GM19023 (cell line): ENCODE data around the gene WFS1.
A peak's percentile ranks its signal among the peaks of the same experiment; 100 is the strongest.

Source experiments
- ATAC-seq: cut with Tn5 transposase; IDR thresholded peaks from one replicate; pipeline ENCODE4 v1.9.1; 2021; ENCODE audit warnings: mild to moderate bottlenecking, moderate library complexity; ENCODE audit not compliant: unreplicated experiment

WFS1 gene

DNA sequence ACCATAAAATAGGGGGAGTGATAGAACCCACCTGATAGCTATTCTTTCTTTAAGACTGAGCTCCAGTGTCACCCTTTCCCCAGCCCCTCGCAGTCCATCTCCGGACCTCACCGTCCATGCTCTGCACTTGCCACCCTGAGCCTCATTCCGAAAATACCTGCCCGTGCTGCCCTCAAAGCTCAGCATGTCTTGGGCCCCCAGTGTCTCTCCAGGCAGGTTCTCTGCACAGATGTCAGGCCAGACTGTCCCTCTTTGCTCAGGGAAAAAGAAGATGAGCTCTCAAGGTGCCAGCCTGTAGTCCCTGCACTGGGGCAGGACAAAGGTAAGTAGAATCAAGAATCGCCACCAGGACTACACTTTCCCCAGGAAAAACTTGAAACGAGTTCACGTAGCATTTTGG, 9.8 kb upstream of the WFS1 start:
- ATAC-seq = no peak

DNA sequence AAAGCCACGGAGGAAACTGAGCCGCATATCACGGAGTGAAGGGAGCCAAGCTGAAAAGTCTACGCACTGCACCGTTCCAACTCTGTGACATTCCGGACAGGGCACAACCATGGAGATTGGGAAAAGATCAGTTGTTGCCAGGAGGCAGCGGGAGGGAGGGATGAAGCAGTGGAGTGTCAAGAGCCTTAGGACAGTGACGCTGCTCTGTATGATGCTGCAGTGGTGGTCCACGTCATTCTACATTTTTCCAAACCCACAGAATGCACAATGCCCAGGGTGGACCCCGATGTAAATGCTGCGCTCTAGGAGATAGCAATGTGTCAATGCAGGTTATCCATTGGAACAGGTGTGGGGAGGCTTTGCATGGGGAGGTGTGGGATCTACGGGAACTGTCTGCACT, 7.5 kb upstream of the WFS1 start:
- no peak for ATAC-seq

- no peak for ATAC-seq
Observed at GRCh38 chr4:6262847-6263487, 6.7 kb upstream of the WFS1 start.

DNA sequence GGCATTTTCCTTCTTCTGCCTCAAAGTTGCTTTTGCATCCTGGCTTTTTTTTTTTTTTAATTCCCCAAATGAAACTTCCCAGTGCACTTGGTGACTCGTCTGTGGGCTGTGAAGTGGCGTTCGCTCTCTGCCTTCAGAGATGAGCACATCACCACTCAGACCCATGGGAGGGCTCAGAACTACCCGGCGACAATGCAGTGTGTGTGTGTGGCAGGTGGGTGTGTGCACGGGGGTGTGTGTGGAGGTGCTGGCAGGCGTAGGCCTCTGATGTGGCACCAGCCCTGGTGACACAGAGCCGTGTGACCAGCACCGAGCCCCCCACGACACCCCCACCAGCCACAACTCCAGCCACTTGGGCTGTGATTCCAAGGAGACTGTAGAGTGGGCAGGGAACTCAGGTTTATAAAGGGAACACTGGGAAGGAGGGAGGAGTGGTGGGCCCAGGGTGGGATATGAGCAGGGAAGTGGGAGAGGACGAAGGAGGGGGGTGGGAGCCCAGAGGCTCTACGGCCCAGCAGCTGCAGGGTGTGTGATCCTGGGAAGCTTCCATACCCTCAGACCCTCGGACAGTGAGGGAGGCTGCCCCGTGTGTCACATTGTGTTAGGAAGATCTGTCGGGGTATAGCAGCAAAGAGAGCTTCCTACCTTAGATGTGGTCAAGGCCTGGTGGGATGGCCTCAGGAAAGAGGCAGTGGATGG, 6.0 kb upstream of the WFS1 start:
- ATAC-seq = peak; percentile 17

DNA sequence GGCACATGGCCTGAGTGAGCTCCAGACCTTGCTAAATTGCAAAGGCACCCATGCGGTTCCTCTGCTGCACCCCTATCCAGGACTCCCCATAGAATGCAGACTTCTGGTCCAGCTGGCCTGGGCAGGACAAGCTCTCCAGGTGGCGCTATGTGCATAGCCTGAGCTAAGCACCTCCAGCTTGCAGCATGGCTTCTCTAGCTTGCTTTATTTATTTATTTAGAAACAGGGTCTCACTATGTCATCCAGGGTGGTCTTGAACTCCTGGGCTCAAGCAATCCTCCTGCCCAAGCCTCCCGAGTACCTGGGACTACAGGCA, 5.5 kb upstream of the WFS1 start:
- ATAC-seq = peak; percentile 46

DNA sequence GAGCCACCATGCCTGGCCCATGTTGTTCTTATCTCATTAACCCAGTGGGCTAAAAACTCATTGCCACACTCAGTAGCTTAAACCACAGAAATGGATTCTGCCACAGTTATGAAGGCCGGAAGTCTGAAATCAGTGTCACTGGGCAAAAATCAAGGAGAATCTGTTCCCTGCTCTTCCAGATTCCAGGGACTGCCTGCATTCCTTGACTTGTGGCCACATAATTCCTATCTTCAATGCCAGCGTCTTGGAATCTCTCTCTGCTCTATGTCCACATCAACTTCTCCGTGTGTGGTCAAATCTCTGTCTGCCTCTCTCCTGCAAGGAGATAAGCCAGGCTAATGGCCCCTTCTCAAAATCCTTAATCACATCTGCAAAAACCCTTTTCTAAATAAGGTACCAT, 4.1 kb upstream of the WFS1 start:
- no peak for ATAC-seq

DNA sequence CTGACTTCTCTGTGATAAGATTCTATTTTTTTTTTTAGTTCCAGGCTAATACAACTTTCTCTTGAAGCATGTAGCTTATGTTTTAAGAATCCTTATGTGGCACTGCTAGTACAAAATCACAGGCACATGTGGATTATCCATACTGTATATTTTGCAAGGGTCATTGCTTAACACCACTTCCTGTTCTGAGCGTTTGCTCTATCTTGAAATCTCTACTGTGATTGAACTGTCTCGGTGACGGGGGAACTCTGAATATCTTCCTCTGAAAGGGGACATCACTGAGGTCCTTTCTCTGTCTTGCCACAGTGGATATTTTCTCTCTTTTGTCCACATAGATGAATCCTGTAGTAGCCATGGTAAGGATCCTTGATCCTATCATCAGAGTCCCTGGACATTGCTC, 2.1 kb upstream of the WFS1 start:
- no peak for ATAC-seq

DNA sequence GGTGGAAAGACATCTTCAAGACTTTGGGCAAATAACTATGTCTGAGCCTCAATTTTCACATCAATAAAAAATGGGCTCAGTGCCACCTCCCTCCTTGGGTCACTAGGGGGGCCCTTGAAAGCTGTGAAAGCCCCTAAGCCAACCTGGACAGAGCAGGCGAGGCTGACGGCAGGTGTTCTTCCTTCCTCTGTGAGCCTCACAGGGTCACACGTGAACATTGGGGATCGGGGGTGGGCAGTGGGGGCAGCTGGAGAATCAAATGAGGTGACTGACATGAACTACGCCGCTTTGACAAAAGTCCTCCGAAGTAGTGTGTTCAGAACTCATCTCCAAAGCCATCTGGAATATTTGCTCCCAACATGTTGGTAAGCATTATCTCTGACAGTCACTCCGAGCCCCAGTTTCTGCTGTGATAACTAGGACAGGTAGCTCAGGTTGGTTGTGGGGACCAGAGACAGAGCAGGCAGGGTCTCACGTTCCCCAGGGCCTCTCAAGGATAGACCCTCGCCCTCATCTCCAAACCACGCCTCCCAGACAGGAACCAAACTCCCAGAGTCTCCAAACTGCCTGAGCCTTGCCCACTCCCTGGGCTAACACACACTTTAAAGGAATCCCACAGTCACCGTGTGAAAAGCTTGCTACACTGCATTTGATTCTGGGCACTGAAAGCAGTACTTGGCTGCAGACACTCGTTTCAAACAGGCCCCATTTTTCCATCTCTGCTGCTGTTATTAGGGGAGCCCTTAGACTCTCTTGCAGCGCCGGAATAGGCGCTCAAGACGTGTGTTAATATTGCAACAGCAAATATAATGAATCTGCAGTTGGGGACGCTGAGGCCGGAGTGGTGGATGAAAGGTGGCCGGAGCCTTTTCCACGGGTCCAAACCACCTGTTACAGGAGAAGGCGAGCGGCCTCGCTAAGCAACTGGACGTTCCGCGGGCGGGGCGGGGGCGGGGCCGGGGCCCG, 717 bp upstream of the WFS1 start:
- peak; percentile 12 for ATAC-seq

GRCh38 chr4:6270636-6271121, 1.0 kb downstream of the WFS1 start:
- no peak for ATAC-seq

DNA sequence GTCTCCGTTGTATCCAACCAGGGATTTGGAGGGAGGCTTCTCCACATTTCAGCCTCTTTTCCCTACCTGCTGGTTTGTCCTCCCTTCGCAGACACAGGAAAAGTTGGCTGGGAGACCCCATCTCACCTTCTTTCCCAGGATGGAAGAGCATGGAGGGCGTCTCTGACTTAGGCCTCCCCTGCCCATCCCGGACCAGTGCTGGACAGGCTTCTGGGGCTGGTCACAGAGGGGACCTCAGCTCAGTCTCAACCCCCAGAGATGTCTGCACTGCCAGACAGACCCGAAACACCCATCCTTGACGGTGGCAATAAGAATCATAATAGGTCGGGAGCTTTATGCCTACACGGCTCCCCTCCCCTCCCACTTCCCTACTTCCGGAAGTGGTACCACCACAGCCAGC, 1.6 kb downstream of the WFS1 start:
- no peak for ATAC-seq

- ATAC-seq = no peak
Observed at GRCh38 chr4:6271701-6272465, 2.2 kb downstream of the WFS1 start.

DNA sequence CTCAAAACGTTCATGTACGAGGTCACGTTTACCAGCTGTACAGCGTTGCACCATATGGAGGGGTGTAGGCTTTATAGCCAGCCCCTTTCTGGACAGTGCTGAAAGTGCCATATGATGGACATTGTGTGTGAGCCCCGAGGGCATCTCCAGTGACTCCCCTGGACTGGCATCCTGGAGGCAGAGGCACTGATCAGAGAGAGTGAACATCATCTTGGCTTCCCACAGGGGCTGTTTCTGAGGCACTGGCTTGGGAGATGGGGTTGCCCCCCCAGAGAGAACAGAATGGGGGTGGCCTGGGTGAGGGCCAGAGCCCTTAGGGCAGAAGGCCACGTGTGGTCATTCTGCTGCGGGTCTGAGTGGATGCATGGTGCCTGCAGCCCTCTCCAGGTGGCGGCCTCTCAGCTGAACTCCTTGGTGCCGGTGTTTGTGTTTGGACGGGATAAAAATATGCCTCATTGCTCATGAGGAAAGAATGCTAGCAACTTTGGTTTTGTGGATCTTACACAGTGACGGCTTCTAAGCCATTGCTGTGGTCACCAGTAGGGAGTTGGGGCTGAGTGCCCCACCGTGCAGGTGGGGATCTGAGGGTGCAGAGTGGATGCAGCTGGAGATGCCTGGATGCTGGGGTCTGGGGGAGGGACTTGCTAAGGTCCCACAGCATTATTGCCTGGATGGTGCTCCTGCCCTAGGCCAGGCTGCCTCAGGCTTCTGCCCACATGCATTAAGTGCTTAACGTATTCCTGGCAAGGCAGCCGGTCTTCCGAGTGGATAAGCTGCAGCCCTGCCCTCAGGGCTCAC, 3.4 kb downstream of the WFS1 start:
- ATAC-seq = no peak

DNA sequence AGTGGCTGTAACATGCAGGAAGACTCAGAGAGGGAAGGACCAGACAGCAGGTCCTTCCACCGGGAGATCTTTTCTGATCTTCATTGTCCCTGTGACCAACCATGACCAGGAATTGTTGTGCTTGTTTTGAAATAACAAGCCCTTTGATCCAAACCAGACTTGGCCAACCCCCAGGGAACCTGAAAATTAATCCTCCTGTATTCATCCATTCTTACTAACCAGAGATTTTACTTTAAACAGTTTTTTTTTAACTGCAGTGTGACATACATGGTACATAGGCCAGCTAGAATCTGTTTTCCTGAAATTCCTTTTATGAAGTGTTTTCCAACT, 4.0 kb downstream of the WFS1 start:
- no peak for ATAC-seq

- no peak for ATAC-seq
Observed at GRCh38 chr4:6275351-6275750, 5.7 kb downstream of the WFS1 start.

GRCh38 chr4:6275898-6276806, 6.5 kb downstream of the WFS1 start:
- ATAC-seq = no peak

DNA sequence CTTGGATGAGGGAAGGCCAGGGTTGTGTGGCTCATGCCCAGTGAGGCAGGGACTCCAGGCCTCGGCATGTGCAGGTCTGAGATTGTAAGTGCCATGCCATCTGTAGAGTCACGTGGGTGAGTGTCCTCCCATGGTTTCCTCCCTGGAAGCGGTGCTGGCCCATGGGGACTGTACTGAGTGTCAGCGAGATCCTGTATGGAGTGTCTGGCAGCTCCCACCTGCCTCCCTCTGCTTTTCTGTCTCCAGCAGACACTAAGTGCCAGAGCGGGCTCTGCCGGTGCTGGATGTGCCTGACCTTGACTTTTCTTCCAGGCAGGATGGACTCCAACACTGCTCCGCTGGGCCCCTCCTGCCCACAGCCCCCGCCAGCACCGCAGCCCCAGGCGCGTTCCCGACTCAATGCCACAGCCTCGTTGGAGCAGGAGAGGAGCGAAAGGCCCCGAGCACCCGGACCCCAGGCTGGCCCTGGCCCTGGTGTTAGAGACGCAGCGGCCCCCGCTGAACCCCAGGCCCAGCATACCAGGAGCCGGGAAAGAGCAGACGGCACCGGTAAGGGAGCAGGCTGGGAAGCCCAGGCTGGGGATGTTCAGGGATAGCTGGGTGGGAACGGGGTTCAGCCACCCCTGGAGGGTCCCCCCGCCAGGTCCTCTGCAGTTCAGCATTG, 7.6 kb downstream of the WFS1 start:
- ATAC-seq = no peak

- peak; percentile 1 for ATAC-seq
Observed at GRCh38 chr4:6277935-6278800, 8.5 kb downstream of the WFS1 start.

DNA sequence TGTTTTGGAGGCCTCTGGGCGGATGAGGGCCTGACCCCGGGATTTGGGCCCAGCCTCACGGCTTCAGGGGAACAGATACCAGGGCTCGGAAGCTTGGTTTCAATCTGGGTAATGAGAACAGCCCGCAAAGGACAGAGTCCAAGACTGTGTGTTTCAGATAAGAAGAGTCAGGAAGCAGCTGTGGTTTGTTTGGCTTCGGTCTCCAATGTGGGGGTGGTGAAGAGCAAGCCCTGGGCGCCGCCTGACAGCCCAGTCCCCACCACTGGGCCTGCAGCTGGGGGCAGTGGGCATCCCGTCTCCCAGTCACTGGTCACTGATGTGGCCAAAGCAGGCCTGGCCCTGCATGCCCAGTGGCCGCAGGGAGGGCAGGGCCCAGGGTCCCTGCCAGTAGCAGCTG, 9.1 kb downstream of the WFS1 start:
- peak; percentile 92 for ATAC-seq
